GM18867 (cell line): ENCODE data around the gene NAA60.
"Not testable (repeated sequence)": the region's sequence is repeated elsewhere in the genome, so short reads cannot be mapped to it uniquely, and the experiment has no call there.

Source experiments
- ATAC-seq: cut with Tn5 transposase; IDR thresholded peaks from one replicate; pipeline ENCODE4 v1.9.1; 2021; ENCODE audit warnings: mild to moderate bottlenecking, moderate library complexity; ENCODE audit not compliant: unreplicated experiment

Gene NAA60

GRCh38 chr16:3461151-3461550, 17.7 kb downstream of the NAA60 start:
- ATAC-seq, result no peak

GRCh38 chr16:3465301-3465700, 21.8 kb downstream of the NAA60 start:
- ATAC-seq, result no peak

- no peak for ATAC-seq
Measured at GRCh38 chr16:3465911-3466584, 22.6 kb downstream of the NAA60 start.

GRCh38 chr16:3467182-3467581, 23.7 kb downstream of the NAA60 start:
- ATAC-seq, result no peak

GRCh38 chr16:3467921-3468320, 24.4 kb downstream of the NAA60 start:
- ATAC-seq, result no peak

- ATAC-seq, result no peak
Measured at GRCh38 chr16:3468501-3468900, 25.0 kb downstream of the NAA60 start.

- no peak for ATAC-seq
Measured at GRCh38 chr16:3469736-3470135, 26.3 kb downstream of the NAA60 start.

- no peak for ATAC-seq
Measured at GRCh38 chr16:3470723-3471122, 27.2 kb downstream of the NAA60 start.

GRCh38 chr16:3471518-3472176, 28.2 kb downstream of the NAA60 start:
- ATAC-seq, result no peak

GRCh38 chr16:3472878-3473595, 29.6 kb downstream of the NAA60 start:
- ATAC-seq, result no peak

- ATAC-seq, result not testable (repeated sequence)
Measured at GRCh38 chr16:3473596-3473943, 30.1 kb downstream of the NAA60 start.

- no peak for ATAC-seq
Measured at GRCh38 chr16:3474136-3474779, 30.8 kb downstream of the NAA60 start.

- ATAC-seq, result not testable (repeated sequence)
Measured at GRCh38 chr16:3474870-3475269, 31.4 kb downstream of the NAA60 start.

GRCh38 chr16:3475604-3476375, 32.3 kb downstream of the NAA60 start:
- ATAC-seq, result no peak

- no peak for ATAC-seq
Measured at GRCh38 chr16:3476409-3476808, 32.9 kb downstream of the NAA60 start.

GRCh38 chr16:3478242-3478925, 34.9 kb downstream of the NAA60 start:
- ATAC-seq, result no peak

GRCh38 chr16:3479654-3480216, 36.3 kb downstream of the NAA60 start:
- ATAC-seq, result no peak

- no peak for ATAC-seq
Measured at GRCh38 chr16:3480901-3481695, 37.6 kb downstream of the NAA60 start.
